SJSA1 (cell line): ENCODE data around the gene FRMD6. TPM values are rescaled to one million over a fixed set of nuclear protein-coding genes. Genes with fewer than 3 reads are reported as not detected.

Experiments used
- DNase-seq, 2 experiments: peaks; one replicate each; pipeline ENCODE4 v3.0.0-alpha.2; 2015 to 2020; ENCODE audit warnings: low spot score in 2 of 2, low read depth in 1 of 2
- H3K27ac ChIP-seq: fragments of 250-450 bp; sonication (Bioruptor Pico); 2 replicates; pipeline ENCODE4 v1.5.1; 2020; ENCODE audit warnings: mild to moderate bottlenecking, moderate library complexity
- H3K27me3 ChIP-seq: fragments of 250-450 bp; sonication (Bioruptor Pico); replicated peaks from 2 replicates; pipeline ENCODE4 v1.5.1; 2020; ENCODE audit warnings: mild to moderate bottlenecking, moderate library complexity
- H3K36me3 ChIP-seq: fragments of 250-450 bp; sonication (Bioruptor Pico); 2 replicates; pipeline ENCODE4 v1.5.1; 2020; ENCODE audit warnings: mild to moderate bottlenecking
- H3K4me1 ChIP-seq: fragments of 250-450 bp; sonication (Bioruptor Pico); replicated peaks from 2 replicates; pipeline ENCODE4 v1.6.1; 2021; ENCODE audit warnings: mild to moderate bottlenecking
- H3K4me3 ChIP-seq: fragments of 250-450 bp; sonication (Bioruptor Pico); 2 replicates; pipeline ENCODE4 v1.5.1; 2020; ENCODE audit warnings: mild to moderate bottlenecking
- H3K9me3 ChIP-seq: fragments of 250-450 bp; sonication (Bioruptor Pico); replicated peaks from 2 replicates; pipeline ENCODE4 v1.5.1; 2020; ENCODE audit warnings: mild to moderate bottlenecking
- total RNA-seq: library from RNA; depleted of rRNA; stranded (reverse); fragments of >200 nt; shearing (Covaris generic); gene quantifications from 2 replicates; pipeline ENCODE4 v1.2.3, GENCODE V29; 2014; rRNA removed

Gene FRMD6
- 87.3 and 108 TPM in 2 replicates for total RNA-seq

GRCh38 chr14:51651388-51652167, at the start of gene FRMD6:
Gene FRMD6 (plus strand): TSS chr14:51651910. CDS start chr14:51689837, 37,927 bp downstream.
- DNase-seq, result peak; percentile 85 to 89
- H3K9me3 ChIP-seq, result no peaks in the 10 kb centered on the region
- H3K36me3 ChIP-seq, result peaks cover 28% of the 10 kb centered on the region
- H3K27me3 ChIP-seq, result no peaks in the 10 kb centered on the region
- peak within 1 kb of the TSS; percentile 97 for H3K27ac ChIP-seq
- peak within 1 kb of the TSS; percentile 78 for H3K4me3 ChIP-seq
- peaks cover 29% of the 10 kb centered on the region for H3K4me1 ChIP-seq

DNA sequence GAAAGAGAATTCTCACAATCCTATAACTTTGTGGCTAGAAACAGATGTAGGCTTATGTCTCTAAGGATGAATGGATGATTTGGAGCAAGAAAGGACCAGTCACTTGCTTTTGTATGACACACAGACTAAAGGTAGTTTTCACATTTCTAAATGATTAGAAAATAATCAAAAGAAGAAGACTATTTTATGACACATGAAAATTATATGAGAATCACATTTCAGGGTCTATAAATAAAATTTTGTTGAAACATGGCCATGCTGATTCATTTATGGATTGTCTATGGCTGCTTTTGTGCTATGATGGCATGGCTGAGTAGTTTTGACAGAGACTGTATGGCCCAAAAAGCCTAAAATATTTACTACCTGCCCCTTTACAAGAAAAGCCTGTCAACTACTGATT, 49.4 kb upstream of the FRMD6 start:
- Histone ChIP-seq H3K9me3 (no peaks in the 10 kb centered on the region), H3K4me1 (peaks cover 42% of the 10 kb centered on the region), H3K4me3 (no peak overlapping the region), H3K27me3 (no peaks in the 10 kb centered on the region), H3K27ac (no peak overlapping the region), H3K36me3 (no peaks in the 10 kb centered on the region)
- no peak for DNase-seq

GRCh38 chr14:51603495-51603894, 48.2 kb upstream of the FRMD6 start:
- no peaks in the 10 kb centered on the region for H3K9me3 ChIP-seq
- H3K27me3 ChIP-seq, result no peaks in the 10 kb centered on the region
- H3K4me1 ChIP-seq, result peaks cover 42% of the 10 kb centered on the region
- H3K27ac ChIP-seq, result peak overlapping the region; percentile 43
- no peak for DNase-seq
- H3K4me3 ChIP-seq, result no peak overlapping the region
- H3K36me3 ChIP-seq, result no peaks in the 10 kb centered on the region

- Histone ChIP-seq H3K27me3 (no peaks in the 10 kb centered on the region), H3K4me1 (peaks cover 42% of the 10 kb centered on the region), H3K9me3 (no peaks in the 10 kb centered on the region), H3K4me3 (no peak overlapping the region), H3K36me3 (no peaks in the 10 kb centered on the region), H3K27ac (peak overlapping the region; percentile 43)
- DNase-seq, result peak; percentile 28 to 42
Observed at GRCh38 chr14:51604073-51604472, 47.6 kb upstream of the FRMD6 start.

GRCh38 chr14:51605575-51605974, 46.1 kb upstream of the FRMD6 start:
- no peak overlapping the region for H3K4me3 ChIP-seq
- no peak overlapping the region for H3K27ac ChIP-seq
- H3K4me1 ChIP-seq, result peaks cover 48% of the 10 kb centered on the region
- H3K27me3 ChIP-seq, result no peaks in the 10 kb centered on the region
- DNase-seq, result no peak
- no peaks in the 10 kb centered on the region for H3K36me3 ChIP-seq
- H3K9me3 ChIP-seq, result no peaks in the 10 kb centered on the region

DNA sequence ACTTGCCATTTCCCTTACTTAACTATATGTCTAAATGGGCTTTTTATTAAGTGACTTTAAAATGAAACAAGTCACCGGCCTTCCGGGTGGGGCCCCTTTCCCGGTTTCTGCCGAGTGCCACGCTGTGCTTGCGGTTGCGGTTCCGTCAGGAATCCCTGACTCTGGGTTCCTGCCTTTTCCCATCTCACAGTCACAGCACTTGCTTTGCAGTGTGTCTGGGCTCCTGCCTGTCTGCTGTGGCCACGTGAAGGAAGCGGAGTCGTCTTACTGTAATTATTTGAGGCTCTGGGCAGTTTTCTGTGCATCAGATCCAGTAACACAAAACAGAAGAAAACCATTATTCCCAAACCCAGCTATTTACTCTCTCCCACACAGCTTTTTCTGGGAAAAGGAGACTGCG, 44.0 kb upstream of the FRMD6 start:
- no peaks in the 10 kb centered on the region for H3K27me3 ChIP-seq
- H3K9me3 ChIP-seq, result no peaks in the 10 kb centered on the region
- peak; percentile 92 to 93 for DNase-seq
- no peaks in the 10 kb centered on the region for H3K36me3 ChIP-seq
- H3K27ac ChIP-seq, result peak overlapping the region; percentile 89
- peaks cover 59% of the 10 kb centered on the region for H3K4me1 ChIP-seq
- peak overlapping the region; percentile 5 for H3K4me3 ChIP-seq

DNA sequence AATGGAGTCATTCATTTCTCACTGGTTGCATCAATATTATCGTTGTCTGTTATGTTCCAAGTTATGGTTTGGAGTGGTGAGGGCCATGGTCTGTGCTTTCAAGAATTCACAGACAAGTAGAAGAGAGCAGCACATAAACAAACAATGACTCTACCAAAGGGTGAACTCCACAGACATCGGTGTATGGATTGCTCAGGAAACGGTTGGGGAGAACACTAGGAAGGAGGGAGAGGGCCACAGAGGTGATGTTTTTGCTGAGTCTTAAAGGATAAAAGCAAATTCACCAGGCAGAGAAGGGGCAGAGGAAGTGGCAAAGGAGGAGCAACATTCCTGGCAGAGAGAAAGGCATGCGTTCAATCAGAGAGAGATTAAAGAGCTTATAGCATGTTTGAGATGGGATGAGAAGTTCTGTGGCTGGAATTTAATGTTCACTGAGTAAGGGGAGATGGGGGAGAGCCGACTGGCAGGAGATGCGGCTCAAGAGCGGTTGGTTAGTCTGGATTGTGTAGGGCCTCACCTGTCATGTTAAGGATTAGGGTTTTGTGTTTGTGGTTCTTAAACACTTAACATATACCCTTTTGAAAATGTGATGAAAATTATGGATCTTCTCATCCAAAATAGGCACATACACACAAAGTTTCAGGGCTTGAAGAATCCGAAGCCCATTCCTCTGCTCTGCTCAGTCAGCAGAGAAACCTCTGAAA, 42.3 kb upstream of the FRMD6 start:
- peak in 1 of 2 experiments; percentile 47 for DNase-seq
- no peaks in the 10 kb centered on the region for H3K27me3 ChIP-seq
- H3K4me3 ChIP-seq, result no peak overlapping the region
- no peaks in the 10 kb centered on the region for H3K9me3 ChIP-seq
- peak overlapping the region; percentile 89 for H3K27ac ChIP-seq
- no peaks in the 10 kb centered on the region for H3K36me3 ChIP-seq
- peaks cover 51% of the 10 kb centered on the region for H3K4me1 ChIP-seq

DNA sequence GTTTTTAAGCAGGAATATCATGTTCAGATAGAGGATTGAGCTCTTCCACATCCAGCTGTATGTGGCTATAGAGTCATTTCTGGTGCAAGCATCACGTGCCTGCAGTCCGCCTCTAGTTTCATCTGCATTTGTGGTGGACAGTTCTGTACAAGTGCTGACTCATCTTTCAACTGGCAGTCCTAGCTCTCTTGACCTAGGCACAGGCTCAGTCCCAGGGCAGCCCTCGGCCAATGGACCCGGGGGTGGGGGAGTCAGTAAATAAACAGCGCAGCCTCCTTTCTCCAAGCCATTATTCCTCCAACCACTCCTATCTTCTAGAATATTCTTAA, 41.8 kb upstream of the FRMD6 start:
- H3K4me3 ChIP-seq, result no peak overlapping the region
- H3K4me1 ChIP-seq, result peaks cover 50% of the 10 kb centered on the region
- no peaks in the 10 kb centered on the region for H3K9me3 ChIP-seq
- peak; percentile 49 to 51 for DNase-seq
- peak overlapping the region; percentile 89 for H3K27ac ChIP-seq
- no peaks in the 10 kb centered on the region for H3K36me3 ChIP-seq
- H3K27me3 ChIP-seq, result no peaks in the 10 kb centered on the region

- peak in 1 of 2 experiments; percentile 32 for DNase-seq
- 0 out of 2 replicates have a peak overlapping the region, but pooled peaks have one; percentile 89 for H3K27ac ChIP-seq
Observed at GRCh38 chr14:51610771-51611170, 40.9 kb upstream of the FRMD6 start.

DNA sequence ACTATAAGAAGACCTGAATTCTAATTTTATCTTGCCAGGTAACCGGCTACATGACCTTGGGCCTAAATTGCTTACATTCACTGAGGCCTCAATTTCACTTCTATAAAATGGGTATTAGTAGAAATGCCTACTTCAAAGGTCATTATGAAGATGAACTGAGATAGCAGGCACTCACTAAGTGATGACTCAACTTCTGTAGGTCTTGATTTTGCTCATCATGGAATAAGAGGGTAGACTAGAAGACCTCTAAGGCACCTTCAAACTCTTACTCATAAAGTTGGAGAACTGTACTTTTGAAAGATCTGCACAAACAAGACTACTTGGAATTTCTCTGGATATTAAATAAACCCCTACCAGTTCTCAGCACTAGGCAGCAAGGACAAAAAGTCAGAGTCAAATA, 39.3 kb upstream of the FRMD6 start:
- no peaks in the 10 kb centered on the region for H3K36me3 ChIP-seq
- no peak overlapping the region for H3K4me3 ChIP-seq
- peaks cover 58% of the 10 kb centered on the region for H3K4me1 ChIP-seq
- no peaks in the 10 kb centered on the region for H3K27me3 ChIP-seq
- no peak for DNase-seq
- no peaks in the 10 kb centered on the region for H3K9me3 ChIP-seq
- no peak overlapping the region for H3K27ac ChIP-seq

More at GRCh38 chr14:51610771-51611170, 40.9 kb upstream of the FRMD6 start:
- no peaks in the 10 kb centered on the region for H3K36me3 ChIP-seq
- no peaks in the 10 kb centered on the region for H3K9me3 ChIP-seq
- H3K4me3 ChIP-seq, result no peak overlapping the region
- no peaks in the 10 kb centered on the region for H3K27me3 ChIP-seq
- H3K4me1 ChIP-seq, result peaks cover 50% of the 10 kb centered on the region

GRCh38 chr14:51613416-51613815, 38.3 kb upstream of the FRMD6 start:
- H3K9me3 ChIP-seq, result no peaks in the 10 kb centered on the region
- no peak overlapping the region for H3K4me3 ChIP-seq
- peaks cover 52% of the 10 kb centered on the region for H3K4me1 ChIP-seq
- no peaks in the 10 kb centered on the region for H3K36me3 ChIP-seq
- no peak overlapping the region for H3K27ac ChIP-seq
- no peaks in the 10 kb centered on the region for H3K27me3 ChIP-seq
- no peak for DNase-seq

DNA sequence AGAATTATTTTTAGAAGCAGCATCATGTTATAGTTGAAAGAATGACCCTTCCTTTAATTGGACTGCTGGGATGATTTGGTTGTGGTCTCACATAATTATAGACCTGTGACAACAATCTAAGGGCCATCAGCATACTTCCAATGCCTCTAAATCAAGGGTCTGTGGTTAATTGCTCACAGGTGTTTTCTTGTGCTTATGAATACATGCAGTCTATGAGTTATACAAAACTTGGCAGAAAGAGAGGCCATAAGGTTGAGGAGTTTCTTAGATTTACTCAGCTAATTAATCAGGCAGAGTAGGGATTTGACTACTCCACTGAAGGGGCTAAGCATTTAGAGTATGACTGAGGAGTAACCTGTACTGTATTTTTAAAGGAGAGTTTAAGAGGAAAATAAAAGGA, 37.0 kb upstream of the FRMD6 start:
- H3K4me1 ChIP-seq, result peaks cover 39% of the 10 kb centered on the region
- no peak overlapping the region for H3K4me3 ChIP-seq
- no peak for DNase-seq
- H3K9me3 ChIP-seq, result no peaks in the 10 kb centered on the region
- no peaks in the 10 kb centered on the region for H3K36me3 ChIP-seq
- no peak overlapping the region for H3K27ac ChIP-seq
- no peaks in the 10 kb centered on the region for H3K27me3 ChIP-seq

DNA sequence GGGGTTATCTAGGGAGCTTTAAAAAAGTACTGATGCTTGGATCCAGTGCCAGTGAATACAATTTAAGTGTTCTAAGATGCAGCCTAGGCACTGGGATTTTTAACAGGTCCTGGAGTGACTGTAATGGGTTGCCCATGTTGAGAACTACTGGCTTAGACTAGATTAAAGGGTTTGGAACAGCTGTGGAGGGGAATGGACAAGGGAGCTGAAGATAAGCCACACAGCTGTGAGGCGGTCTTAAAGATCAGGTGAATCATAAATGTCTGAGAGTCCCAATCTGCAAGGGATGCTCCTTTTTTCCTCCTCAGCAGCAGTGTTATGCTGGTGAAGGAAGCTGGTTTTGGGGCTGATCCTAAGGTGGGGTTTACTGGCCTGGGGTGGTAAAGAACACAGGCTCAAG, 35.5 kb upstream of the FRMD6 start:
- Histone ChIP-seq H3K27me3 (no peaks in the 10 kb centered on the region), H3K4me3 (no peak overlapping the region), H3K36me3 (no peaks in the 10 kb centered on the region), H3K27ac (peak overlapping the region; percentile 45), H3K4me1 (peaks cover 24% of the 10 kb centered on the region), H3K9me3 (no peaks in the 10 kb centered on the region)
- DNase-seq, result no peak

DNA sequence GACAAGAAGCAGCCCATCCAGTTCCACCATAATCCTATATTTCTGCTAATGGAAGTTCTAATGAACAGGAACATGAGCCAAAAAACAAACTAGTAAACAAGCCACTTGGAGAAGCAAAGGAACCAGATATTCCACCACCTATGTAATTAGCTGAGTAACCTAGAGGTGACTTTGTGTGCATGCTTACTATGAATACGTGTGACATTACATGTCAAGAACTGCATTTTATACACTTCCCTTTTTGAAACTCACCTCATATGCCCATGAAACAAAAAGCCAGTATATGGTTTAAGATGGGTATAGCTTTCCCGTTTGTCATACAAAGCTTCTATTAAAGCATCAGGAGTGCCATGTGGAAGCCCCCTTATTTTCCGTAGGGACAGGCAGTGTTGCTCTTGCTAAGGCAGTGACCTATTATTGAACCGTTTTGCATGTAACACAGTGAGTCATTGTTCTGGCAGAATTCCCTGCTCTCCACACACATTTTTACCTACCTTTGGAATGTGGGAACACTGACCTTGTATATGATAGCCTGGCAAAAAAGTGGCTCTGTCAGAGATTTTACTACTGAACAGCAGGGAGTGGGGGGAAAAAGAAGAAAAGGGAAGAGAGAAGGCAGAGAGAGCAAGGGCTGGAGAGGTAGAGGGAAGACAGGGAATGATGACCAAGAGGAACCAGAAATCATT, 34.8 kb upstream of the FRMD6 start:
- peak overlapping the region; percentile 45 for H3K27ac ChIP-seq

More for the DNA sequence above, 34.8 kb upstream of the FRMD6 start:
- peak; percentile 84 to 89 for DNase-seq
- Histone ChIP-seq H3K4me1 (peaks cover 20% of the 10 kb centered on the region), H3K4me3 (no peak overlapping the region), H3K27me3 (no peaks in the 10 kb centered on the region), H3K36me3 (no peaks in the 10 kb centered on the region), H3K9me3 (no peaks in the 10 kb centered on the region)
